Activated T-cell treated with anti-CD3 and anti-CD28 coated beads, Interleukin-2, amount 50 U/mL, for 24 hours (primary cell): ENCODE measurements around the gene CACNA1C.

ENCODE experiments used
- DNase-seq: peaks from one replicate; pipeline ENCODE4 v3.0.0-alpha.2; 2020
- H3K27ac Mint-ChIP-seq: 2 replicates; pipeline ENCODE4 v1.8.0; 2020; ENCODE audit warnings: mild to moderate bottlenecking, mixed read lengths
- H3K27me3 Mint-ChIP-seq: 2 replicates; pipeline ENCODE4 v1.8.0; 2020; ENCODE audit warnings: mixed read lengths
- H3K36me3 Mint-ChIP-seq: 2 replicates; pipeline ENCODE4 v1.8.0; 2020; ENCODE audit warnings: low read depth, mixed read lengths
- H3K4me1 Mint-ChIP-seq: 2 replicates; pipeline ENCODE4 v1.8.0; 2020; ENCODE audit warnings: low read depth, mixed read lengths
- H3K4me3 Mint-ChIP-seq: 2 replicates; pipeline ENCODE4 v1.8.0; 2020; ENCODE audit warnings: mild to moderate bottlenecking, moderate library complexity, mixed read lengths
- H3K9me3 Mint-ChIP-seq: 2 replicates; pipeline ENCODE4 v1.8.0; 2020; ENCODE audit warnings: mixed read lengths

The CACNA1C gene

GRCh38 chr12:2447861-2448260 is 395.1 kb downstream of the CACNA1C start:
- Mint-ChIP-seq H3K36me3 (no peaks in the 10 kb centered on the region), H3K9me3 (no peaks in the 10 kb centered on the region), H3K27me3 (peaks cover 11% of the 10 kb centered on the region), H3K27ac (no peak overlapping the region), H3K4me1 (peaks cover 1% of the 10 kb centered on the region), H3K4me3 (no peak overlapping the region)
- DNase-seq = no peak

- H3K4me1 Mint-ChIP-seq = peaks cover 1% of the 10 kb centered on the region
- H3K27me3 Mint-ChIP-seq = peaks cover 8% of the 10 kb centered on the region
- H3K9me3 Mint-ChIP-seq = no peaks in the 10 kb centered on the region
- no peak overlapping the region for H3K4me3 Mint-ChIP-seq
- H3K36me3 Mint-ChIP-seq = no peaks in the 10 kb centered on the region
- DNase-seq = no peak
- no peak overlapping the region for H3K27ac Mint-ChIP-seq
These were observed 396.8 kb downstream of the CACNA1C start for GRCh38 chr12:2449586-2449985.

GRCh38 chr12:2450553-2450952 is 397.8 kb downstream of the CACNA1C start:
- no peak for DNase-seq
- Mint-ChIP-seq H3K36me3 (no peaks in the 10 kb centered on the region), H3K27me3 (no peaks in the 10 kb centered on the region), H3K4me3 (no peak overlapping the region), H3K27ac (no peak overlapping the region), H3K9me3 (no peaks in the 10 kb centered on the region), H3K4me1 (peaks cover 1% of the 10 kb centered on the region)

GRCh38 chr12:2451025-2451424 is 398.2 kb downstream of the CACNA1C start:
- no peaks in the 10 kb centered on the region for H3K9me3 Mint-ChIP-seq

GRCh38 chr12:2451497-2451896 is 398.7 kb downstream of the CACNA1C start:
- Mint-ChIP-seq H3K4me3 (no peak overlapping the region), H3K4me1 (peaks cover 1% of the 10 kb centered on the region), H3K9me3 (no peaks in the 10 kb centered on the region), H3K27ac (no peak overlapping the region), H3K36me3 (no peaks in the 10 kb centered on the region), H3K27me3 (no peaks in the 10 kb centered on the region)
- DNase-seq = no peak

More at GRCh38 chr12:2451025-2451424, 398.2 kb downstream of the CACNA1C start:
- Mint-ChIP-seq H3K36me3 (no peaks in the 10 kb centered on the region), H3K4me1 (peaks cover 1% of the 10 kb centered on the region), H3K27me3 (no peaks in the 10 kb centered on the region), H3K4me3 (no peak overlapping the region), H3K27ac (no peak overlapping the region)
- DNase-seq = no peak

- no peak for DNase-seq
These were observed 400.4 kb downstream of the CACNA1C start for GRCh38 chr12:2453076-2453760.

GRCh38 chr12:2453761-2454090 is 400.9 kb downstream of the CACNA1C start:
- Mint-ChIP-seq H3K4me1 (peaks cover 1% of the 10 kb centered on the region), H3K9me3 (no peaks in the 10 kb centered on the region), H3K27me3 (no peaks in the 10 kb centered on the region), H3K36me3 (no peaks in the 10 kb centered on the region), H3K4me3 (no peak overlapping the region), H3K27ac (no peak overlapping the region)
- DNase-seq = no peak

More at GRCh38 chr12:2453076-2453760, 400.4 kb downstream of the CACNA1C start:
- H3K9me3 Mint-ChIP-seq = no peaks in the 10 kb centered on the region
- peaks cover 1% of the 10 kb centered on the region for H3K4me1 Mint-ChIP-seq
- H3K4me3 Mint-ChIP-seq = no peak overlapping the region
- H3K36me3 Mint-ChIP-seq = no peaks in the 10 kb centered on the region
- H3K27ac Mint-ChIP-seq = no peak overlapping the region
- no peaks in the 10 kb centered on the region for H3K27me3 Mint-ChIP-seq

GRCh38 chr12:2454601-2455177 is 401.9 kb downstream of the CACNA1C start:
- DNase-seq = no peak
- no peaks in the 10 kb centered on the region for H3K36me3 Mint-ChIP-seq
- H3K9me3 Mint-ChIP-seq = no peaks in the 10 kb centered on the region
- H3K27me3 Mint-ChIP-seq = no peaks in the 10 kb centered on the region
- H3K27ac Mint-ChIP-seq = no peak overlapping the region
- H3K4me1 Mint-ChIP-seq = peaks cover under 1% of the 10 kb centered on the region
- H3K4me3 Mint-ChIP-seq = no peak overlapping the region

GRCh38 chr12:2455410-2455809 is 402.6 kb downstream of the CACNA1C start:
- Mint-ChIP-seq H3K9me3 (no peaks in the 10 kb centered on the region), H3K4me3 (no peak overlapping the region), H3K36me3 (no peaks in the 10 kb centered on the region), H3K27me3 (no peaks in the 10 kb centered on the region), H3K4me1 (no peaks in the 10 kb centered on the region), H3K27ac (no peak overlapping the region)
- DNase-seq = no peak

GRCh38 chr12:2456122-2456812 is 403.5 kb downstream of the CACNA1C start:
- Mint-ChIP-seq H3K4me3 (no peak overlapping the region), H3K36me3 (no peaks in the 10 kb centered on the region)
- DNase-seq = no peak

GRCh38 chr12:2456813-2457186 is 404.0 kb downstream of the CACNA1C start:
- DNase-seq = no peak
- H3K36me3 Mint-ChIP-seq = no peaks in the 10 kb centered on the region
- no peak overlapping the region for H3K27ac Mint-ChIP-seq
- no peaks in the 10 kb centered on the region for H3K27me3 Mint-ChIP-seq
- H3K4me3 Mint-ChIP-seq = no peak overlapping the region
- H3K9me3 Mint-ChIP-seq = no peaks in the 10 kb centered on the region
- H3K4me1 Mint-ChIP-seq = no peaks in the 10 kb centered on the region

More at GRCh38 chr12:2456122-2456812, 403.5 kb downstream of the CACNA1C start:
- Mint-ChIP-seq H3K9me3 (no peaks in the 10 kb centered on the region), H3K27ac (no peak overlapping the region), H3K4me1 (no peaks in the 10 kb centered on the region), H3K27me3 (no peaks in the 10 kb centered on the region)

- Mint-ChIP-seq H3K9me3 (no peaks in the 10 kb centered on the region), H3K36me3 (no peaks in the 10 kb centered on the region), H3K27me3 (no peaks in the 10 kb centered on the region), H3K27ac (no peak overlapping the region), H3K4me1 (no peaks in the 10 kb centered on the region), H3K4me3 (no peak overlapping the region)
- DNase-seq = no peak
These were observed 404.6 kb downstream of the CACNA1C start for GRCh38 chr12:2457215-2457932.

GRCh38 chr12:2457933-2458414 is 405.2 kb downstream of the CACNA1C start:
- no peak for DNase-seq
- H3K4me1 Mint-ChIP-seq = no peaks in the 10 kb centered on the region
- H3K27me3 Mint-ChIP-seq = no peaks in the 10 kb centered on the region
- H3K36me3 Mint-ChIP-seq = no peaks in the 10 kb centered on the region
- no peaks in the 10 kb centered on the region for H3K9me3 Mint-ChIP-seq
- no peak overlapping the region for H3K4me3 Mint-ChIP-seq
- H3K27ac Mint-ChIP-seq = no peak overlapping the region

GRCh38 chr12:2460051-2460670 is 407.4 kb downstream of the CACNA1C start:
- H3K36me3 Mint-ChIP-seq = no peaks in the 10 kb centered on the region
- H3K27me3 Mint-ChIP-seq = no peaks in the 10 kb centered on the region

More at GRCh38 chr12:2460051-2460670, 407.4 kb downstream of the CACNA1C start:
- no peak overlapping the region for H3K27ac Mint-ChIP-seq
- no peak for DNase-seq
- H3K4me3 Mint-ChIP-seq = no peak overlapping the region
- no peaks in the 10 kb centered on the region for H3K4me1 Mint-ChIP-seq
- no peaks in the 10 kb centered on the region for H3K9me3 Mint-ChIP-seq
